Forelimb muscle (tissue), 1 donor: ENCODE results near the gene CDHR1. TPM values are rescaled to one million over a fixed set of nuclear protein-coding genes. Genes with fewer than 3 reads are reported as not detected.

Experiments
- DNase-seq: peaks from one replicate; pipeline ENCODE4 v3.0.0-alpha.2; 2013; ENCODE audit warnings: low read depth
- polyA plus RNA-seq: library from polyadenylated mRNA; unstranded; fragments of 120-200 nt; gene quantifications from one replicate; pipeline ENCODE4 v1.2.1, GENCODE V29; 2013; ENCODE audit not compliant: insufficient read length

The CDHR1 gene
- polyA plus RNA-seq, 1 donor = 0.96 TPM

DNA sequence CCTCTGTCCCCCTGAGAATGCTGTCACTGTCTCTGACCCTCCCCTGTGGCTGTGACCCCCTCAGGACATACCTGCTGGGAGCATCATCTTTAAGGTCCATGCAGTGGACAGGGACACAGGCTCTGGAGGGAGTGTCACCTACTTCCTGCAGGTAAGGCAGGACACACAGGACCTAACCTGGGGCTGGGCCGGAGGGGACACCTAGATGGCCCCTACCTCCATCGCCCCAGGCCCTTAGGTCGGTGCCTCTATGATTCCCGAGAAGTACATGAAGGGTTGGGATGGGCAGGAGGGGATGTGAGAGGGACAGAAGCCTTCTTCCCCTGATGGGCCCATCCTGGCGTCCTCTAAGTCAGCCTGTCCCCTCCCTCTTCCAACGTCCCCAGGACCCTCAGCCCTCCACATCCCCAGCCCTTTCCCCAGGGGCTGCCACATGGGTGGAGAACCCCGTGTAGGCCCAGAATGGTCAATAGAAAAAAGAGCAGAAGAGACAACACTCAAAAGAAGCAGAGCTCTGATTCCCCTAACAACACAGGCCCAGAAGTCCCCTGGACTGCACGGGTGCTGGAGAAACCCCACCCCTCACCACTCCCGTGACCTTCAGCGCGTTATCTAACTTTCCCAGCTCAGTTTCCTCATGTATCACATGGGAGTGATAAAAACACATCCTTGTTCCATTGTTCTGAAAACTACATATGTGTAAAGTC, 6.4 kb downstream of the CDHR1 start:
- DNase-seq = no peak

GRCh38 chr10:84201244-84201606, 6.9 kb downstream of the CDHR1 start:
- no peak for DNase-seq

GRCh38 chr10:84201682-84202081, 7.3 kb downstream of the CDHR1 start:
- DNase-seq = no peak

GRCh38 chr10:84202349-84202748, 8.0 kb downstream of the CDHR1 start:
- no peak for DNase-seq

- no peak for DNase-seq
These were observed 9.8 kb downstream of the CDHR1 start for GRCh38 chr10:84204122-84204521.

DNA sequence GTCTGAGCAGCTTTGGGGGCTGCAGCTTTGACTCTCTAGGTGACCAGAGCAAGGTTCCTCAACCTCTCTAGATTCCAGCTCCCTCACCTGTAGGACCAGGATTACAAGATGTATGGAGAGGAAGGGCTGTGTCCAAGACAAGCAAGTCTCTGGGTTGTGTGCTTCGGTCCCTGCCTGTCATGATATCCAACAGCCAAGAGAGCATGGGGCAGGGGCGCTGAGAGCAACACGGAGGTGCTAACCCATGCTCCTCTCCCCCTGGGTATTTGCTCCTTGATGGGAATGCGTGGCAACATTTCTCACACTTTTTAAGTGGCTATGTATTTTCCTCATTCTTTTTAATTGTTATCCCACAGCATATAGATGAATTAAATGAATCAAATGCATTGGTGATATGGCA, 10.3 kb downstream of the CDHR1 start:
- no peak for DNase-seq

- no peak for DNase-seq
These were observed 10.9 kb downstream of the CDHR1 start for GRCh38 chr10:84205049-84205852.

GRCh38 chr10:84205853-84206525, 11.7 kb downstream of the CDHR1 start:
- DNase-seq = no peak

DNA sequence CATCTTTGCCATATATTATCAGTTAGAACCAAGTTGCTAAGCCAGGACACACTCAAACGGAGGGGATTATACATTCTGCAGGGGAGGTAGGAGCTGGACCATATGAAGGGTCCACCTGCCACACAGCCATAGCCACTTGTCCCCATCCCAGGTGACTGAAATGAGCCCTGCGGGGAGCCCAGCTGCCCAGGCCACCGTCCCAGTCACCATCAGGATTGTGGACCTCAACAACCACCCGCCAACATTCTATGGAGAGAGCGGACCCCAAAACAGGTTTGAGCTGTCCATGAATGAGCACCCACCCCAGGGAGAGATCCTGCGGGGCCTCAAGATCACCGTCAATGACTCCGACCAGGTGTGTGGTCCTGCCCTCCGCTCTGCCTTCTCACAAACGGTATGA, 13.7 kb downstream of the CDHR1 start:
- no peak for DNase-seq

- DNase-seq = no peak
These were observed 17.2 kb downstream of the CDHR1 start for GRCh38 chr10:84211566-84211965.

- DNase-seq = no peak
These were observed 17.7 kb downstream of the CDHR1 start for GRCh38 chr10:84212014-84212413.

DNA sequence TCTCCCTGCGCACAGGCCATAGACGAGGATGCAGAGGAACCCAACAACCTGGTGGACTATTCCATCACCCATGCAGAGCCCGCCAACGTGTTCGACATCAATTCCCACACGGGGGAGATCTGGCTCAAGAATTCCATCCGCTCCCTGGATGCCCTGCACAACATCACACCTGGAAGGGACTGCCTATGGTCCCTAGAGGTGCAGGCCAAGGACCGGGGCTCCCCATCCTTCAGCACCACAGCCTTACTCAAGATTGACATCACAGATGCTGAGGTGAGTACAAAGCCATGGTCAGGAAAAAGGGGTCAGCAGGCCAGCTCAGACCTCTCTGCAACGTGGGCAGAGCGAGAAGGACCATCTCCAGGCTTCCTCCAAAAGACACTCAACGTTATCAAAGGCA, 18.7 kb downstream of the CDHR1 start:
- DNase-seq = no peak

GRCh38 chr10:84214046-84214572, 19.8 kb downstream of the CDHR1 start:
- DNase-seq = no peak

GRCh38 chr10:84214612-84215235, 20.4 kb downstream of the CDHR1 start:
- no peak for DNase-seq

DNA sequence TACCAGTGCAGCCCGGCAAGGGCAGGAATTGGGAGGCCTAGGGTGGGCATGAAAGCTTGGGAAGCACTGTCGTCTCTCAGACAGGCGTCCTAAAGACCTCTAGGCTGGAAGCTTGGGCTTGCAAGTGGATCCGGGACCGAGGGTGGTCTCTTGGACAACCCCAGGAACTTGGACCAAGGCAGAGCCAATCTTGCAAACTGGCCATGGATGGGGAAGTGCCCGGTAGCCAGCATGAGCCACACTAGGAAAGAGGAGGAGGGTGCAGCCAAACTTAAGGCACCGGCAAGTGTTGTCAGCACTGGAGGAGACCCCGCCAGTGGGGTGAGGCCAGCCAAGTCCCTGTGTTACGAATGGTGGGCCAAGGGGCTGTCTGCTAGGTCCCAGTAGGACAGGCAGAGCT, 22.5 kb downstream of the CDHR1 start:
- no peak for DNase-seq

DNA sequence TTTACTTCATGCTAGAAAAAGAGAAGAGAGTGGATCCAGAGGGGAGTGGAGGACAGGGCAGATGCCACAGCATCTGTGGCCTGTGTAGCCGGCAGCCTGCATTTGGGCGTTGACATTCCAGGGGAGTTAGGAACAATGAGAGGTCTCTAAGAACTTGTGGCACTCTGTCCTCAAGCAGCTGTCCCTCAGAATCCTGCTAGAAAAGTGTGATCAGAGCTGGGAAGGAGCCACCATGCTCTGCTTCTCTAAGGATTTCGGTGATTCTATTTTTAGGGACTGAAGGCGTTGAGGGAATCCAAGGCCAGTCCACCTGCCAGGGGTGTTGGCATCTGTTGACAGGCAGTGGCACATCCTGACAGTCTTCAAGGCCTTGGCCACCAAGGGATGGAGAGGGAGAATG, 23.4 kb downstream of the CDHR1 start:
- no peak for DNase-seq

DNA sequence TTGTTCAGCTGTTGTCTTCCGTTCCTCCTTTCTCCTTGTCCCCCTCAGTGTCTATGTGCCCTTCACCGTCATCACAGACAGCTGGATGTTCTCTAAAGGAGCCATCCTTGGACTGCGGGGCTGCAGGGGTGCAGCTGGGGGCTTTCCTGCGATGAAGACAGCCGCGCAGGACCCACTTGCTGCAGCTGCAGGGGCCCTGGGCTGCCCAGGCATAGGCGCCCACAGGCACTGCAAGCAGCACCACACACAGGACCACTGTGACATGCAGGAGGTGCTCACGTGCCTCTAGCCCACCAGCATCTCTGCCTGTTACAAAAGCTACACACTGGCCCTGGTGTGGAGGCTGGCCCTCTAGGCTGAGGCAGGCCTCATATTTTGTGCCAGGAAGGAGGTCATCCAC, 27.6 kb downstream of the CDHR1 start:
- no peak for DNase-seq

DNA sequence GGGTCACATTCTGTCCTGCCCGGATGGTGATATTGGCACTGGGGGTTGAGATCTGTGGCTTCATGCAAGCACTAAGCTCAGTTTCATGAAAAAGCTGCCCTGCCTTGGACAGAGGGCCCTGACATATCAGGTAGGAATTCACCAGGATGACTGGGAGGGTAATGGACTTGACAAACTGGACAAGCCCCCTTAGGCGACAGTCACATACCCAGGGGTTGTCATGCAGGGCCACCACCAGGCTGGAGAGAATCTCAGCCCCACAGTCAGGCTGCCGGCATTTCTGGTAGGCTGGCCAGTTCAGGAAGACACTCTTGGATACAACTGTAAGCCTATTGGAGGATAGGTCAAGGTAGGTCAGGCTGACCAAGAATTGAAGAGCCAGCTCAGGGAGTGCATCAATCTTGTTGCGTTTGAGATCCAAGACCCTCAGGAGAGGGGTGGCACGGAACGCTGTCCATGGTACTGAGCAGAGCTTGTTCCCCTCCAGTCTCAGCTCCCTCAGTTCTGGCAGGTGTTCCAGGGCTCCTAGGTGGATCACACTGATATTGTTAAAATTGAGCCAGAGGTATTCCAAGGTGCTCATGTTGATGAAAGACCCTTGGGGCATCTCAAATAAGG, 30.2 kb downstream of the CDHR1 start:
- DNase-seq = no peak

DNA sequence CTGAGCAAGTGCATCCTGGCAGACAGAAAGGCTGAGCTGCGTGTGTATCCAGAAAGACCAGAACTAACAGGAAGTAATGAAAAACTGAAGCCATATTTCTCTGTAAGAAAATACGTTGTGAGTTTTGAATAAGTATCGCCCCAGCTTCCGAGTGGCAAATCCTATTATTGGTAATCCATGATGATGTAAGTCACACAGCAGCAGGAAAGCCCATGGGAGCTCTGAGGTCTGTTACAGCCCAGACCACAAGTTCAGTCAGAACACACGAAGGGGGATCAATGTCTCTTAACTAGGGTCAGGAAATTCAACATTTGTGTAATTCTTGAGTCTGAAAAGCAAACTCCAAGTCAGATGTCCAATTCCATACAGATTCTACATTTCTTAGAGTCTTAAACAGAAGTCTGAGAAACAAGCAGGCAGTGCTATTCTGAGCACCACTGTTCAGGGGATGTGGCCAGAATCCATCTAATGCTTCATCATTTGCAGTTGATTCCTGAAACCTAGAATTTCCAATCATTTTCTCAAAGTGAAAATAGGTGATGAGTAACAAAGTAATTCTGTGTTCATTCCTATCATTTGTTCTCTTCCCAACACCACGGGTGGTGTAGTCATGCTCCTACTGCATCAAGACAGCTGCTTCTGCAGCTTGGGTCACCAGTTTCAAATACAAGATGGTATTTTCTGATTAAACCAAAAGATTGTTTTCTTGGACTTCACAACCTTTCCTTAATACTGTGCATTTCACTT, 31.3 kb downstream of the CDHR1 start, which contains the start of gene LRIT2:
LRIT2 (minus strand) TSS at position 118 of the 747 bp plus-strand sequence; CDS start at position 94, 24 bp downstream.
- no peak for DNase-seq

DNA sequence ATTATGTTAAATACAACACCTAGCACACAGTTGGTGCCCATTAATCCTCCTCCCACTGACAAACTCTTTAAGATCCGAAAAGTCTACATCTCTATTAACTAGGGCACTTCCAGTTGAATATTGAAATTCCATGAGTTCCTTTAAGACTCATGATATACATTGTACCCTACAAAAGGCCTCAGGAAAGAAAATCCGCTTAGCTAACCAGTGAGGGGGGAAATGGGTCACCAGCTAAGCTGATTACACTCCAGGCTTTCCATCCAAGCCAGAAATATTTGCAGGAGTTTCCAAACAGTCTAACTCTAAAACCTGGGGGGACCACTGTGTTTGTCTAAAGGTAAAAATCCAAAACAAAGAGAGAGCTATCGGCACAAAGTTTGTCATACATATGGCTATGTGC, 32.3 kb downstream of the CDHR1 start:
- DNase-seq = no peak

GRCh38 chr10:84227810-84228209, 33.5 kb downstream of the CDHR1 start:
- no peak for DNase-seq
